HG03575 (cell line): ENCODE measurements around the gene KIAA2012.

Experiments used
- ATAC-seq: cut with Tn5 transposase; IDR thresholded peaks from one replicate; pipeline ENCODE4 v1.9.1; 2021; ENCODE audit not compliant: unreplicated experiment, insufficient number of reproducible peaks, low FRiP score; ENCODE audit errors: extremely low read depth

The KIAA2012 gene

GRCh38 chr2:202169131-202169530 is 96.1 kb downstream of the KIAA2012 start:
- ATAC-seq, result no peak

- ATAC-seq, result no peak
Observed at GRCh38 chr2:202169832-202170424, 96.9 kb downstream of the KIAA2012 start.

- ATAC-seq, result no peak
Observed at GRCh38 chr2:202171241-202171825, 98.3 kb downstream of the KIAA2012 start.

GRCh38 chr2:202172439-202173211 is 99.6 kb downstream of the KIAA2012 start:
- no peak for ATAC-seq

- ATAC-seq, result no peak
Observed at GRCh38 chr2:202178346-202178958, 105.4 kb downstream of the KIAA2012 start.

- no peak for ATAC-seq
Observed at GRCh38 chr2:202184557-202184956, 111.5 kb downstream of the KIAA2012 start.

GRCh38 chr2:202185156-202185555 is 112.1 kb downstream of the KIAA2012 start:
- no peak for ATAC-seq

- no peak for ATAC-seq
Observed at GRCh38 chr2:202186641-202187202, 113.7 kb downstream of the KIAA2012 start.

- no peak for ATAC-seq
Observed at GRCh38 chr2:202187570-202187969, 114.5 kb downstream of the KIAA2012 start.

- no peak for ATAC-seq
Observed at GRCh38 chr2:202193305-202193704, 120.2 kb downstream of the KIAA2012 start.

GRCh38 chr2:202193881-202194353 is 120.9 kb downstream of the KIAA2012 start:
- ATAC-seq, result no peak

- ATAC-seq, result no peak
Observed at GRCh38 chr2:202194418-202194817, 121.4 kb downstream of the KIAA2012 start.

GRCh38 chr2:202196727-202197126 is 123.7 kb downstream of the KIAA2012 start:
- no peak for ATAC-seq

GRCh38 chr2:202201220-202202160 is 128.4 kb downstream of the KIAA2012 start:
- ATAC-seq, result no peak

GRCh38 chr2:202203348-202203747 is 130.3 kb downstream of the KIAA2012 start:
- no peak for ATAC-seq

GRCh38 chr2:202204855-202205254 is 131.8 kb downstream of the KIAA2012 start:
- no peak for ATAC-seq

GRCh38 chr2:202208526-202208925 is 135.5 kb downstream of the KIAA2012 start:
- ATAC-seq, result no peak

GRCh38 chr2:202215179-202215578 is 142.1 kb downstream of the KIAA2012 start:
- ATAC-seq, result no peak
